ENCODE data around the gene ELMO3.

ELMO3 gene

DNA sequence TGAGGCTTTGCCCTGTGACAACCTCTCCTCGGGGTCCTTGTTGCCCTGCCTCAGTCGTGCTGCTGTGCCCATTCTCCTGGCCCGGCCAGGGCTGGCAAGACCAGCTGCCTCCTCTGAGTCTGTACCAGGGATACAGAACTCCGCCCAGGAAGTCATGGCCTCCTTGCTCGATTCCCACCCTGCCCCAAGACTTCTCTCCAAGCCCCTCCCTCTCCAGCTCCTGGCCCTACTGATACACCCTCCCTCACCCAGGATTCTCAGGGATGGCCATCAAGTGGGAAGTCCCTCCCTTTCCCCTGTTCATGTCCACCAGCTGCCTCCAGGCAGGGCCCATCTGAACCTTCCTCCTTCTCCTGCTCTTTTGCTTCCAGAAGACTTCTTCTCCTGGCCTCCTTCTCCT is 16.8 kb downstream of the ELMO3 start:
- Histone ChIP-seq H3K9me3 (ENCODE audit: control insufficient read depth, insufficient read depth, low read depth, low read length) (no peaks in the 10 kb centered on the region), H3K27ac (ENCODE audit: extremely low read depth, low read depth, low read length) (no peak overlapping the region), H3K4me1 (ENCODE audit: control insufficient read depth, insufficient read depth, low read length) (no peaks in the 10 kb centered on the region), H3K4me3 (ENCODE audit: low read depth, low read length) (no peak overlapping the region), H3K36me3 (ENCODE audit: control insufficient read depth in 2 of 2, insufficient read depth in 1 of 2, low read length in 2 of 2) (peaks cover 0 to 7% of the 10 kb centered on the region in 2 experiments; a peak in 2 of 3 replicates)
- CTCF ChIA-PET, result no interaction called here
- POLR2A ChIA-PET, result interaction anchor here (0.8 kb wide), 1 partner anchor 16 kb away, joined by 3 read pairs; no protein-coding TSS in a partner anchor
- TF ChIP-seq ZNF549 (tag by site-specific recombination; IDR thresholded peaks at IDR 0.05), result no peak
- TF ChIP-seq SP2 (tag by site-specific recombination; IDR thresholded peaks at IDR 0.05), result peak; percentile 65
- TF ChIP-seq, protein P1, sequence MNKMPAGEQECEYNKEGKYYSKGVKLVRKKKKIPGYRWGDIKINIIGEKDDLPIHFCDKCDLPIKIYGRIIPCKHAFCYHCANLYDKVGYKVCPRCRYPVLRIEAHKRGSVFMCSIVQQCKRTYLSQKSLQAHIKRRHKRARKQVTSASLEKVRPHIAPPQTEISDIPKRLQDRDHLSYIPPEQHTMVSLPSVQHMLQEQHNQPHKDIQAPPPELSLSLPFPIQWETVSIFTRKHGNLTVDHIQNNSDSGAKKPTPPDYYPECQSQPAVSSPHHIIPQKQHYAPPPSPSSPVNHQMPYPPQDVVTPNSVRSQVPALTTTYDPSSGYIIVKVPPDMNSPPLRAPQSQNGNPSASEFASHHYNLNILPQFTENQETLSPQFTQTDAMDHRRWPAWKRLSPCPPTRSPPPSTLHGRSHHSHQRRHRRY (tag by site-specific recombination; IDR thresholded peaks at IDR 0.05), result no peak
- TF ChIP-seq, protein P2, sequence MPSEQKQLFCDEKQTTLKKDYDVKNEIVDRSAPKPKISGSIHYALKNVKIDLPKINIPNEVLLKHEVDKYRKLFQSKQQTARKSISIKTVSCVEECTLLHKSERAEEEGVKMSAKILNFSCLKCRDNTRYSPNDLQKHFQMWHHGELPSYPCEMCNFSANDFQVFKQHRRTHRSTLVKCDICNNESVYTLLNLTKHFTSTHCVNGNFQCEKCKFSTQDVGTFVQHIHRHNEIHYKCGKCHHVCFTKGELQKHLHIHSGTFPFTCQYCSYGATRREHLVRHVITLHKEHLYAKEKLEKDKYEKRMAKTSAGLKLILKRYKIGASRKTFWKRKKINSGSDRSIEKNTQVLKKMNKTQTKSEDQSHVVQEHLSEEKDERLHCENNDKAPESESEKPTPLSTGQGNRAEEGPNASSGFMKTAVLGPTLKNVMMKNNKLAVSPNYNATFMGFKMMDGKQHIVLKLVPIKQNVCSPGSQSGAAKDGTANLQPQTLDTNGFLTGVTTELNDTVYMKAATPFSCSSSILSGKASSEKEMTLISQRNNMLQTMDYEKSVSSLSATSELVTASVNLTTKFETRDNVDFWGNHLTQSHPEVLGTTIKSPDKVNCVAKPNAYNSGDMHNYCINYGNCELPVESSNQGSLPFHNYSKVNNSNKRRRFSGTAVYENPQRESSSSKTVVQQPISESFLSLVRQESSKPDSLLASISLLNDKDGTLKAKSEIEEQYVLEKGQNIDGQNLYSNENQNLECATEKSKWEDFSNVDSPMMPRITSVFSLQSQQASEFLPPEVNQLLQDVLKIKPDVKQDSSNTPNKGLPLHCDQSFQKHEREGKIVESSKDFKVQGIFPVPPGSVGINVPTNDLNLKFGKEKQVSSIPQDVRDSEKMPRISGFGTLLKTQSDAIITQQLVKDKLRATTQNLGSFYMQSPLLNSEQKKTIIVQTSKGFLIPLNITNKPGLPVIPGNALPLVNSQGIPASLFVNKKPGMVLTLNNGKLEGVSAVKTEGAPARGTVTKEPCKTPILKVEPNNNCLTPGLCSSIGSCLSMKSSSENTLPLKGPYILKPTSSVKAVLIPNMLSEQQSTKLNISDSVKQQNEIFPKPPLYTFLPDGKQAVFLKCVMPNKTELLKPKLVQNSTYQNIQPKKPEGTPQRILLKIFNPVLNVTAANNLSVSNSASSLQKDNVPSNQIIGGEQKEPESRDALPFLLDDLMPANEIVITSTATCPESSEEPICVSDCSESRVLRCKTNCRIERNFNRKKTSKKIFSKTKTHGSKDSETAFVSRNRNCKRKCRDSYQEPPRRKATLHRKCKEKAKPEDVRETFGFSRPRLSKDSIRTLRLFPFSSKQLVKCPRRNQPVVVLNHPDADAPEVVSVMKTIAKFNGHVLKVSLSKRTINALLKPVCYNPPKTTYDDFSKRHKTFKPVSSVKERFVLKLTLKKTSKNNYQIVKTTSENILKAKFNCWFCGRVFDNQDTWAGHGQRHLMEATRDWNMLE (tag by site-specific recombination; conservative IDR thresholded peaks at IDR 0.05; ENCODE audit: low read depth), result no peak

DNA sequence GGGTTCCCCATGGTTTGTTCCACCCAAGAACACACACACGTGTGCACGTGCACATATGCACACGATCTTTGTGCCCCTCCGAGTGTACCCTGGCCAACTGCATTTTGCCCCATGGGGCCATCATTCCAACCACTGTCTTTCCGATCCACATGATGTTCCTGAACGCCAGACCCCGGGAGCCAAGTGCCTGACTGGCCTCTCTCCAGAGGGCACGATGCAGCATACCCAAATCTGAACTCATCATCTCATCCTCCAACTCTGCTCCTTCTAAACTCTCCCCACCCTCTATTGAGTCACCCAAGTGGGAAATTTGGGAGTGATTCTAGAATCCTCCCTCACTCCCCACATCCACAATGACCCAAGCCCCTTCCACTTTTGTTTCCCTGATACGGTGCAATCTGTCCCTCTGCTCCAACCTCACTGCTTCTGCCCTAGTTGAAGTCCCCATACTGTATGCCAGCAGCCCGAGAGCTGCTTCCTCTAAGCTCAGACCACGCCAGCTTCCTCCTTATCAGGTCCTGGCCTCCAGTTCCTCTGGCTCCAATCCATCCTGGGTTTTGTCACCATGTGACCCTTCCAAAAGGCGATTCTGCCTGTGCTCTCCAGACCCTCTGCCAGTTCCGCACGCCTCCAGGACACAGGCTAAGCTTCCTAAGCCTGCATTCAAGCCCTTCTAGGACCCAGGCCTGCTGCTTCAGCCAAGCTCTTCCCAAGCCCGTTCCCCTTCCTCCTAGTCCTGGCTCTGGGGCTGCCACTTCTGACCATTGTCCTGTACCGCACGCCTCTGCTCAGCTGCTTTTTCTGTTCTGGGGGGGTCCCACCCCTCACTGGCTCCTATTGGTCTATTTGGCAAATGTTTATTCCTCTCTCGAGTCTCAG is 17.9 kb downstream of the ELMO3 start:
- Histone ChIP-seq H3K4me3 (ENCODE audit: low read depth, low read length) (no peak overlapping the region), H3K4me1 (ENCODE audit: control insufficient read depth, insufficient read depth, low read length) (no peaks in the 10 kb centered on the region), H3K27ac (ENCODE audit: extremely low read depth, low read depth, low read length) (no peak overlapping the region), H3K9me3 (ENCODE audit: control insufficient read depth, insufficient read depth, low read depth, low read length) (no peaks in the 10 kb centered on the region), H3K36me3 (ENCODE audit: control insufficient read depth in 2 of 2, insufficient read depth in 1 of 2, low read length in 2 of 2) (peaks cover 0 to 4% of the 10 kb centered on the region in 2 experiments; a peak in 2 of 3 replicates)
- ChIA-PET CTCF (interaction anchor here (0.6 kb wide), 3 partner anchors 12 to 267 kb away, joined by 3 to 4 read pairs (median 4); partner anchors contain the start of genes AGRP and ELMO3), POLR2A (no interaction called here)
- no peak for TF ChIP-seq ZNF174 (tag by site-specific recombination; IDR thresholded peaks at IDR 0.05)
- TF ChIP-seq ZFHX2 (tag by site-specific recombination; conservative IDR thresholded peaks at IDR 0.05), result no peak
- TF ChIP-seq ZNF624 (tag by site-specific recombination; IDR thresholded peaks at IDR 0.05), result no peak
- TF ChIP-seq ZNF423 (tag by site-specific recombination; IDR thresholded peaks at IDR 0.05), result no peak
- TF ChIP-seq ZNF549 (tag by site-specific recombination; IDR thresholded peaks at IDR 0.05), result no peak
- TF ChIP-seq ZNF776 (tag by site-specific recombination; IDR thresholded peaks at IDR 0.05; ENCODE audit: borderline replicate concordance), result no peak
- TF ChIP-seq ZFP3 (tag by site-specific recombination; IDR thresholded peaks at IDR 0.05; ENCODE audit: low read depth), result no peak
- TF ChIP-seq ZNF768 (tag by site-specific recombination; IDR thresholded peaks at IDR 0.05), result no peak
- no peak for TF ChIP-seq ZNF548 (tag by site-specific recombination; IDR thresholded peaks at IDR 0.05)
- TF ChIP-seq ZNF223 (tag by site-specific recombination; IDR thresholded peaks at IDR 0.05), result no peak
- TF ChIP-seq, protein P3, sequence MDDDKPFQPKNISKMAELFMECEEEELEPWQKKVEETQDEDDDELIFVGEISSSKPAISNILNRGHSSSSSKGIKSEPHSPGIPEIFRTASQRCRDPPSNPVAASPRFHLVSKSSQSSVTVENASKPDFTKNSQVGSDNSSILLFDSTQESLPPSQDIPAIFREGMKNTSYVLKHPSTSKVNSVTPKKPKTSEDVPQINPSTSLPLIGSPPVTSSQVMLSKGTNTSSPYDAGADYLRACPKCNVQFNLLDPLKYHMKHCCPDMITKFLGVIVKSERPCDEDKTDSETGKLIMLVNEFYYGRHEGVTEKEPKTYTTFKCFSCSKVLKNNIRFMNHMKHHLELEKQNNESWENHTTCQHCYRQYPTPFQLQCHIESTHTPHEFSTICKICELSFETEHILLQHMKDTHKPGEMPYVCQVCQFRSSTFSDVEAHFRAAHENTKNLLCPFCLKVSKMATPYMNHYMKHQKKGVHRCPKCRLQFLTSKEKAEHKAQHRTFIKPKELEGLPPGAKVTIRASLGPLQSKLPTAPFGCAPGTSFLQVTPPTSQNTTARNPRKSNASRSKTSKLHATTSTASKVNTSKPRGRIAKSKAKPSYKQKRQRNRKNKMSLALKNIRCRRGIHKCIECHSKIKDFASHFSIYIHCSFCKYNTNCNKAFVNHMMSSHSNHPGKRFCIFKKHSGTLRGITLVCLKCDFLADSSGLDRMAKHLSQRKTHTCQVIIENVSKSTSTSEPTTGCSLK (tag by site-specific recombination; IDR thresholded peaks at IDR 0.05), result no peak
- TF ChIP-seq ZNF394 (tag by site-specific recombination; IDR thresholded peaks at IDR 0.05; ENCODE audit: borderline replicate concordance), result no peak
- TF ChIP-seq ZXDB (tag by site-specific recombination; IDR thresholded peaks at IDR 0.05), result no peak
- no peak for TF ChIP-seq ZNF184 (tag by site-specific recombination; IDR thresholded peaks at IDR 0.05)
- no peak for TF ChIP-seq ZNF514 (tag by site-specific recombination; IDR thresholded peaks at IDR 0.05)
- no peak for TF ChIP-seq ZNF792 (tag by site-specific recombination; IDR thresholded peaks at IDR 0.05)
- TF ChIP-seq, protein P4, sequence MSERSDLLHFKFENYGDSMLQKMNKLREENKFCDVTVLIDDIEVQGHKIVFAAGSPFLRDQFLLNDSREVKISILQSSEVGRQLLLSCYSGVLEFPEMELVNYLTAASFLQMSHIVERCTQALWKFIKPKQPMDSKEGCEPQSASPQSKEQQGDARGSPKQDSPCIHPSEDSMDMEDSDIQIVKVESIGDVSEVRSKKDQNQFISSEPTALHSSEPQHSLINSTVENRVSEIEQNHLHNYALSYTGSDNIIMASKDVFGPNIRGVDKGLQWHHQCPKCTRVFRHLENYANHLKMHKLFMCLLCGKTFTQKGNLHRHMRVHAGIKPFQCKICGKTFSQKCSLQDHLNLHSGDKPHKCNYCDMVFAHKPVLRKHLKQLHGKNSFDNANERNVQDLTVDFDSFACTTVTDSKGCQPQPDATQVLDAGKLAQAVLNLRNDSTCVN (tag by site-specific recombination; optimal IDR thresholded peaks at IDR 0.05), result no peak
